Neuronal stem cell (in vitro differentiated cells): ENCODE data around the gene PPP4R2.
A peak's percentile ranks its signal among the peaks of the same experiment; 100 is the strongest.

Source experiments
- DNase-seq: peaks from one replicate; pipeline ENCODE4 v3.0.0-alpha.2; 2013; ENCODE audit warnings: low spot score
- H2AFZ ChIP-seq: one replicate; pipeline ENCODE4 v1.6.1; 2013; ENCODE audit warnings: mild to moderate bottlenecking, low read length, inconsistent platforms
- H2AK5ac ChIP-seq: 2 replicates; pipeline ENCODE4 v1.6.1; 2013; ENCODE audit warnings: low read depth, mild to moderate bottlenecking, inconsistent platforms, low read length, moderate library complexity, mixed read lengths
- H2BK120ac ChIP-seq: 2 replicates; pipeline ENCODE4 v1.6.1; 2013; ENCODE audit warnings: low read depth, mild to moderate bottlenecking, inconsistent platforms, low read length, moderate library complexity, mixed read lengths
- H2BK12ac ChIP-seq: one replicate; pipeline ENCODE4 v1.6.1; 2013; ENCODE audit warnings: low read length, inconsistent platforms
- H2BK15ac ChIP-seq: 2 replicates; pipeline ENCODE4 v1.6.1; 2013; ENCODE audit warnings: mild to moderate bottlenecking, low read length, inconsistent platforms, mixed read lengths
- H2BK5ac ChIP-seq: one replicate; pipeline ENCODE4 v1.6.1; 2013; ENCODE audit warnings: inconsistent platforms, mild to moderate bottlenecking, low read length, moderate library complexity
- H3K14ac ChIP-seq: one replicate; pipeline ENCODE4 v1.6.1; 2013; ENCODE audit warnings: low read length, inconsistent platforms
- H3K18ac ChIP-seq: 2 replicates; pipeline ENCODE4 v1.6.1; 2013; ENCODE audit warnings: low read length, inconsistent platforms
- H3K23ac ChIP-seq: 2 replicates; pipeline ENCODE4 v1.6.1; 2013; ENCODE audit warnings: low read depth, mild to moderate bottlenecking, mixed read lengths, low read length, inconsistent platforms; ENCODE audit not compliant: poor library complexity
- H3K27ac ChIP-seq: replicated peaks from 3 replicates; pipeline ENCODE4 v1.5.1; 2013; ENCODE audit warnings: low read length, inconsistent platforms
- H3K27me3 ChIP-seq, 3 experiments: 2 replicates each; pipeline ENCODE4 v1.6.1; 2013; ENCODE audit warnings: low read length in 3 of 3, mild to moderate bottlenecking in 2 of 3, inconsistent platforms in 1 of 3, low read depth in 1 of 3, mixed read lengths in 1 of 3, moderate library complexity in 1 of 3; ENCODE audit not compliant: control insufficient read depth in 3 of 3, insufficient read depth in 3 of 3
- H3K36me3 ChIP-seq, 2 donors: replicated peaks in 1 of 2; 2 replicates each; pipeline ENCODE4 v1.6.1; 2013; ENCODE audit warnings: low read length in 2 of 2; ENCODE audit not compliant: control insufficient read depth in 2 of 2, insufficient read depth in 2 of 2
- H3K4ac ChIP-seq: 2 replicates; pipeline ENCODE4 v1.6.1; 2013; ENCODE audit warnings: inconsistent platforms, mild to moderate bottlenecking, low read length, moderate library complexity
- H3K4me1 ChIP-seq, 2 donors: 1 replicate in 1 of 2; 2 replicates in 1 of 2; pipeline ENCODE4 v1.6.1; 2013; ENCODE audit warnings: low read length in 2 of 2, low read depth in 1 of 2; ENCODE audit not compliant: control insufficient read depth in 2 of 2, insufficient read depth in 1 of 2
- H3K4me2 ChIP-seq: one replicate; pipeline ENCODE4 v1.6.1; 2013; ENCODE audit warnings: mild to moderate bottlenecking, low read length, inconsistent platforms; ENCODE audit not compliant: insufficient read depth, poor library complexity, severe bottlenecking
- H3K4me3 ChIP-seq, 2 donors: 2 replicates each; pipeline ENCODE4 v1.5.1; 2013; ENCODE audit warnings: low read length in 2 of 2, mild to moderate bottlenecking in 2 of 2, inconsistent platforms in 1 of 2, moderate library complexity in 1 of 2
- H3K79me1 ChIP-seq: one replicate; pipeline ENCODE4 v1.6.1; 2013; ENCODE audit warnings: low read depth, mild to moderate bottlenecking, inconsistent platforms, low read length, moderate library complexity
- H3K9ac ChIP-seq: one replicate; pipeline ENCODE4 v1.6.1; 2013; ENCODE audit warnings: mild to moderate bottlenecking, low read depth, low read length, inconsistent platforms; ENCODE audit not compliant: poor library complexity
- H3K9me3 ChIP-seq, 2 donors: replicated peaks in 1 of 2; 2 replicates each; pipeline versions ENCODE3 to v1.6.1; 2013; ENCODE audit warnings: low read length in 2 of 2, mild to moderate bottlenecking in 2 of 2, inconsistent platforms in 1 of 2, low read depth in 1 of 2, mixed read lengths in 1 of 2, moderate library complexity in 1 of 2; ENCODE audit not compliant: control insufficient read depth in 2 of 2, insufficient read depth in 1 of 2
- H4K8ac ChIP-seq: one replicate; pipeline ENCODE4 v1.6.1; 2013; ENCODE audit warnings: low read depth, mild to moderate bottlenecking, inconsistent platforms, low read length, moderate library complexity
- H4K91ac ChIP-seq: one replicate; pipeline ENCODE4 v1.6.1; 2013; ENCODE audit warnings: low read length, low read depth, mild to moderate bottlenecking, inconsistent platforms; ENCODE audit not compliant: poor library complexity
- WGBS, 2 donors: extraction: QIAGEN DNeasy Blood & Tissue Kit; methylation state at CpG; one replicate each; pipeline ENCODE4 v1.1.7; 2013; ENCODE audit warnings: missing lambda C conversion rate in 2 of 2, mixed read lengths in 1 of 2; ENCODE audit not compliant: insufficient read length in 2 of 2, insufficient replicate concordance in 1 of 2; ENCODE audit errors: extremely low coverage in 2 of 2; 5-methylcytosine and 5-hydroxymethylcytosine counted together

Gene PPP4R2

DNA sequence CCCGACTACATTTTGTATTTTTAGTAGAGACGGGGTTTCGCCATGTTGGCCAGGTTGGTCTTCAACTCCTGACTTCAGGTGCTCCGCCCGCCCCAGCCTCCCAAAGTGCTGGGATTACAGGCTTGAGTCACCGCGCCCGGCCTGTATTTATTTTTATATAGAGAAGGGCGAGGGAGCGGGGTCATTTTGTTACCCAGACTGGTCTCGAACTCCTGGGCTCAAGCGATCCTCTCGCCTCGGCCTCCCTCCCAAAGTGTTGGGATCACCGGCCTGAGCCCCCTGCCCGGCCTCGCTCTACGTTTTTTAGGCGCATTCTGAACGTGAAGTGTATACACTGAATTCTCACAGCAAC is 514 bp upstream of the PPP4R2 start:
- Histone ChIP-seq H3K14ac (peak overlapping the region; percentile 12), H3K4ac (peak overlapping the region; percentile 92), H3K79me1 (no peaks in the 10 kb centered on the region), H3K4me3 (peak overlapping the region; percentile 58 to 99), H4K8ac (peak overlapping the region; percentile 95), H3K36me3 (peaks cover 2 to 32% of the 10 kb centered on the region in 2 donors), H2BK12ac (no peak overlapping the region), H2BK120ac (no peak overlapping the region), H3K18ac (peak overlapping the region; percentile 84), H3K27ac (peak overlapping the region; percentile 89), H3K27me3 (peaks cover 0 to 5% (median 0%) of the 10 kb centered on the region in 3 experiments), H2BK15ac (no peak overlapping the region), H2AK5ac (no peak overlapping the region), H3K9ac (no peak overlapping the region), H3K4me1 (peaks cover 5 to 10% of the 10 kb centered on the region in 2 donors), H3K9me3 (no peaks in the 10 kb centered on the region), H2BK5ac (no peak overlapping the region), H3K23ac (peak overlapping the region; percentile 88), H2AFZ (peak overlapping the region; percentile 94), H3K4me2 (peak overlapping the region; percentile 72), H4K91ac (no peak overlapping the region)
- no CpG with 5 or more reads among the region's 20 CpGs for WGBS, 2 donors
- DNase-seq: no peak

DNA sequence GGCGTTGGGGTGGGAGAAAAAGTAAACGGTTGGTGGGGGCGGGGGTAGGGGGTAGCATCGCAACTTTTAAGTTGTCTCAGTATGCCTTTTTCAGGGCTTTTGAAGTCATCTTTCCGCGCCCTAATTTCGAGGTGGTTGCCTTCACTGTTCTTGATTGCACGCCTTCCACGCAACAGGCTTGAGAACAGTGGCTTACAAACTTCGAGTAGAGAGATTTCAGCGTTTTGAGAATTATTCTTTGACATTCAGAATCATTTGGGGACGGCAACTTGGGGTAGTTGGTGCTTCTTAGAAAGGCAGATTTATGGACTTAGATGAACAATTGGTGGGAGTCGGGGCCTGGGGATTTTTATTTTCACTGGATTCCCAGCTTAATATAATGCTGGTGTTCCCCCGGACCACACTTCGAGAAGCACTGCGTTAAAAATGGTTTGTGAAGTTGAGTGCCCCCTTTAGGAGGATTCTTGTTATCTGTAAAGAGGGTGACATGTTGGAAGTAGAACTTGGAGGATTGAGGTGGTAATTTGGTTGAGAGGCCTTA is 880 bp downstream of the PPP4R2 start:
- Histone ChIP-seq H3K4me3 (peak overlapping the region; percentile 58 to 99), H3K23ac (no peak overlapping the region), H2BK12ac (no peak overlapping the region), H2BK120ac (no peak overlapping the region), H4K8ac (no peak overlapping the region), H2AFZ (peak overlapping the region; percentile 94), H3K9me3 (no peaks in the 10 kb centered on the region), H2BK15ac (no peak overlapping the region), H3K18ac (peak overlapping the region; percentile 96), H3K36me3 (peaks cover 2 to 46% of the 10 kb centered on the region in 2 donors), H3K4me2 (peak overlapping the region; percentile 59), H3K14ac (no peak overlapping the region), H3K27me3 (peaks cover 0 to 5% (median 0%) of the 10 kb centered on the region in 3 experiments), H3K79me1 (no peaks in the 10 kb centered on the region), H3K9ac (peak overlapping the region; percentile 78), H4K91ac (no peak overlapping the region), H3K4ac (no peak overlapping the region), H3K27ac (peak overlapping the region; percentile 92), H3K4me1 (peaks cover 5 to 10% of the 10 kb centered on the region in 2 donors), H2BK5ac (no peak overlapping the region), H2AK5ac (peak overlapping the region; percentile 74)
- WGBS, 2 donors: no CpG with 5 or more reads among the region's 16 CpGs
- DNase-seq: peak; percentile 30

DNA sequence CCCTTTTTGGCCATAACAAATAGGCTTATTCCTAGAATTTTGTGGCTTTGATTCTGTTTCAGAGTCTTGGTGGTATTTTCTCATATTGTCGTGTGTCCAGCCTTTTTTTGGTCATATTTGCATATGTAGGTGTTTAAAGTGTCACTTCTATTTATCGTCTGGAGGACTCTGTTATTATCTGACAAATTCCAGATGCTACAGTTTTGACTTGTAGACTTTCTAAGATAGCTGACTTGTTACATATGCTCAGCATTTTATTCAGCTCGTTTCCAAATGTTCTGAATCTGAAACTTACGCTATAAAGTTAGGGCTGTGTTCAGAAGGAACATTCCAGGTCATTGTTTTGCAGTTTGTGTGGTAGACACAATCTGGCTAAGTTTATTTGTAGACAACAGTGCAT is 1.9 kb downstream of the PPP4R2 start:
- Histone ChIP-seq H3K36me3 (peaks cover 4 to 54% of the 10 kb centered on the region in 2 donors), H4K91ac (no peak overlapping the region), H3K4me3 (peak overlapping the region; percentile 47 to 58), H4K8ac (no peak overlapping the region), H3K4me2 (peak overlapping the region; percentile 58), H2BK120ac (no peak overlapping the region), H3K4me1 (peaks cover 5 to 10% of the 10 kb centered on the region in 2 donors), H3K23ac (no peak overlapping the region), H2BK12ac (no peak overlapping the region), H3K18ac (no peak overlapping the region), H3K9me3 (no peaks in the 10 kb centered on the region), H2BK15ac (no peak overlapping the region), H3K4ac (no peak overlapping the region), H3K27me3 (no peaks in the 10 kb centered on the region), H3K79me1 (no peaks in the 10 kb centered on the region), H2BK5ac (no peak overlapping the region), H2AK5ac (no peak overlapping the region), H3K9ac (no peak overlapping the region), H3K14ac (no peak overlapping the region), H2AFZ (no peak overlapping the region), H3K27ac (no peak overlapping the region)
- no CpG with 5 or more reads among the region's 4 CpGs for WGBS, 2 donors
- DNase-seq: no peak

DNA sequence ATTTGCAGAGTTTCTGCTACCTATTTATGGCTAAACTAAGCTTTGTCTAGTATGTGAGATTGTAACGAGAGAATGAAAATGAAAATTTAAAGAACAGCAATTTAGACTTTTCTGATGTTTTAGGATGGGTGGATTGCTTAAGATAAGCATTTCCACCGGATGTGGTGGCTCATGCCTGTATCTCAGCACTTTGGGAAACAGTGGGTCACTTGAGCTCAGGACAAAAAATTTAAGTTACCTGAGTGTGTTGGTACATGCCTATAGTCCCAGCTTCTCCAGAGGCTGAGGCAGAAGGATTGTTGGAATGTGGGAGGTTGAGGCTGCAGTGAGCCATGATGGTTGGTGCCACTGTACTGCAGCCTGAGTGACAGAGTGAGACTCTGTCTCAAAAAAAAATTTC is 3.3 kb downstream of the PPP4R2 start:
- H3K27ac ChIP-seq: no peak overlapping the region
- no peak overlapping the region for H3K18ac ChIP-seq
- H3K14ac ChIP-seq: no peak overlapping the region
- no peaks in the 10 kb centered on the region for H3K27me3 ChIP-seq
- no peak overlapping the region for H3K9ac ChIP-seq
- H3K23ac ChIP-seq: no peak overlapping the region
- no peak for DNase-seq
- no peak overlapping the region for H3K4ac ChIP-seq
- H2BK15ac ChIP-seq: no peak overlapping the region
- no peak overlapping the region for H3K4me3 ChIP-seq
- H2AFZ ChIP-seq: no peak overlapping the region
- H3K9me3 ChIP-seq: no peaks in the 10 kb centered on the region
- no peaks in the 10 kb centered on the region for H3K79me1 ChIP-seq
- H2AK5ac ChIP-seq: no peak overlapping the region
- peaks cover 6 to 68% of the 10 kb centered on the region in 2 donors for H3K36me3 ChIP-seq
- H2BK12ac ChIP-seq: no peak overlapping the region
- no peak overlapping the region for H2BK120ac ChIP-seq
- H4K8ac ChIP-seq: no peak overlapping the region
- peaks cover 5 to 10% of the 10 kb centered on the region in 2 donors for H3K4me1 ChIP-seq
- no peak overlapping the region for H2BK5ac ChIP-seq
- WGBS, 2 donors: 100% methylated on average over 1 of the region's 2 CpGs; no CpG with 5 or more reads in 1 of the 2 donors
- H4K91ac ChIP-seq: no peak overlapping the region
- no peak overlapping the region for H3K4me2 ChIP-seq
